Endothelial cell of umbilical vein (primary cell): ENCODE data around the gene NBEAL1.
"Not testable (repeated sequence)": the region's sequence is repeated elsewhere in the genome, so short reads cannot be mapped to it uniquely, and the experiment has no call there.

Experiments
- CTCF ChIP-seq, 2 donors: IDR thresholded peaks; 1 replicate in 1 of 2; 2 replicates in 1 of 2; pipeline ENCODE4 v1.5.1; 2011; ENCODE audit warnings: low read length in 2 of 2, mild to moderate bottlenecking in 2 of 2, moderate library complexity in 2 of 2, control low read depth in 1 of 2, inconsistent platforms in 1 of 2, low read depth in 1 of 2; ENCODE audit not compliant: insufficient read depth in 1 of 2; ENCODE audit errors: extremely low read depth in 1 of 2
- EZH2 ChIP-seq: IDR thresholded peaks from 2 replicates; pipeline ENCODE4 v1.6.1; 2012; ENCODE audit warnings: borderline replicate concordance, low read depth, mild to moderate bottlenecking, moderate library complexity, low read length, inconsistent platforms; ENCODE audit not compliant: severe bottlenecking
- JUN ChIP-seq: IDR thresholded peaks from 2 replicates; pipeline ENCODE4 v1.6.1; 2011; ENCODE audit warnings: borderline replicate concordance, low read depth; ENCODE audit not compliant: insufficient read length, insufficient read depth
- MAX ChIP-seq: IDR thresholded peaks from 2 replicates; pipeline ENCODE4 v1.6.1; 2011; ENCODE audit not compliant: insufficient read depth, insufficient read length
- MYC ChIP-seq: IDR thresholded peaks from one replicate; pipeline ENCODE4 v1.6.1; 2011; ENCODE audit warnings: mild to moderate bottlenecking, low read depth, low read length
- POLR2A ChIP-seq: IDR thresholded peaks from 2 replicates; pipeline ENCODE4 v1.6.1; 2012; ENCODE audit warnings: low read depth, mild to moderate bottlenecking, control low read depth, low read length
- POLR2AphosphoS5 ChIP-seq: IDR thresholded peaks from 2 replicates; pipeline ENCODE4 v1.6.1; 2012; ENCODE audit warnings: low read depth, mild to moderate bottlenecking, control low read depth, low read length, moderate library complexity; ENCODE audit not compliant: insufficient read depth

- TF ChIP-seq POLR2AphosphoS5; POLR2A; CTCF (IDR thresholded peaks at IDR 0.05; ENCODE audit: extremely low read depth in 1 of 2, insufficient read depth in 1 of 2, low read depth in 1 of 2, low read length in 2 of 2); EZH2; MYC; JUN; MAX: not testable (repeated sequence)
Observed at GRCh38 chr2:203253422-203254095, 238.9 kb downstream of the NBEAL1 start.
